Measurements from ENCODE around the gene CDKN1C.

CDKN1C gene

GRCh38 chr11:2857918-2858317 lies 27.7 kb downstream of the CDKN1C start:
- H3K4me1 ChIP-seq (ENCODE audit: insufficient read depth, poor library complexity, severe bottlenecking): no peaks in the 10 kb centered on the region
- ATAC-seq (ENCODE audit: low read depth) (no peak), DNase-seq (ENCODE audit: low spot score) (no peak)
- peaks cover 6% of the 10 kb centered on the region for H3K27me3 ChIP-seq (ENCODE audit: insufficient read depth, poor library complexity, severe bottlenecking)
- no peaks in the 10 kb centered on the region for H3K36me3 ChIP-seq (ENCODE audit: low read depth)
- H3K4me3 ChIP-seq (ENCODE audit: severe bottlenecking): no peak overlapping the region
- no peaks in the 10 kb centered on the region for H3K9me3 ChIP-seq (ENCODE audit: severe bottlenecking)
- no peak overlapping the region for H3K27ac ChIP-seq (ENCODE audit: poor library complexity, severe bottlenecking)
- TF ChIP-seq, protein P1, sequence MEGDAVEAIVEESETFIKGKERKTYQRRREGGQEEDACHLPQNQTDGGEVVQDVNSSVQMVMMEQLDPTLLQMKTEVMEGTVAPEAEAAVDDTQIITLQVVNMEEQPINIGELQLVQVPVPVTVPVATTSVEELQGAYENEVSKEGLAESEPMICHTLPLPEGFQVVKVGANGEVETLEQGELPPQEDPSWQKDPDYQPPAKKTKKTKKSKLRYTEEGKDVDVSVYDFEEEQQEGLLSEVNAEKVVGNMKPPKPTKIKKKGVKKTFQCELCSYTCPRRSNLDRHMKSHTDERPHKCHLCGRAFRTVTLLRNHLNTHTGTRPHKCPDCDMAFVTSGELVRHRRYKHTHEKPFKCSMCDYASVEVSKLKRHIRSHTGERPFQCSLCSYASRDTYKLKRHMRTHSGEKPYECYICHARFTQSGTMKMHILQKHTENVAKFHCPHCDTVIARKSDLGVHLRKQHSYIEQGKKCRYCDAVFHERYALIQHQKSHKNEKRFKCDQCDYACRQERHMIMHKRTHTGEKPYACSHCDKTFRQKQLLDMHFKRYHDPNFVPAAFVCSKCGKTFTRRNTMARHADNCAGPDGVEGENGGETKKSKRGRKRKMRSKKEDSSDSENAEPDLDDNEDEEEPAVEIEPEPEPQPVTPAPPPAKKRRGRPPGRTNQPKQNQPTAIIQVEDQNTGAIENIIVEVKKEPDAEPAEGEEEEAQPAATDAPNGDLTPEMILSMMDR (IDR thresholded peaks at IDR 0.05; ENCODE audit: poor library complexity, severe bottlenecking): no peak

GRCh38 chr11:2857276-2857675 lies 28.3 kb downstream of the CDKN1C start:
- Histone ChIP-seq H3K27me3 (ENCODE audit: insufficient read depth, poor library complexity, severe bottlenecking) (peaks cover 6% of the 10 kb centered on the region), H3K36me3 (ENCODE audit: low read depth) (no peaks in the 10 kb centered on the region), H3K4me1 (ENCODE audit: insufficient read depth, poor library complexity, severe bottlenecking) (no peaks in the 10 kb centered on the region), H3K4me3 (ENCODE audit: severe bottlenecking) (no peak overlapping the region), H3K27ac (ENCODE audit: poor library complexity, severe bottlenecking) (no peak overlapping the region), H3K9me3 (ENCODE audit: severe bottlenecking) (no peaks in the 10 kb centered on the region)
- ATAC-seq (ENCODE audit: low read depth) (no peak), DNase-seq (ENCODE audit: low spot score) (no peak)
- TF ChIP-seq, protein P1 (IDR thresholded peaks at IDR 0.05; ENCODE audit: poor library complexity, severe bottlenecking): no peak

DNA sequence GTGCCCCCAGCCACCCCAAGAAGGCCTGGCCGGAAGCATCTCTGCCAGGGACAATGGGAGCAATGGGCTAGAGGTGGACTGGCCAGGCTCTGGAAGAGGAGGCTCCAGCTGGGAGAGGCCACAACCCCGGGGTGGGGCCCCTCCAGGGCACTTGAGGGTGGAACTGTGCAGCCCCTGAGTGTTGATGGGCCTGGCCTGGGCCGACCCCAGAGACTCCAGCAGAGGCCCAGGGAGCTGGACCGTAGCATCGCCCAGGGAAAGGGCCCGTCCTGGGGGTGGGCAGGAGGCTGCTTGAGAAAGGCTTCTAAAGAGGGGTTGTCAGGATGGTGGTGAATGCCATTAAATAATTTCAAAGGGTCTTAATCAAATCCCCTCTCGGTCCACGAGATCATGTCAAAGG lies 30.4 kb downstream of the CDKN1C start:
- H3K4me3 ChIP-seq (ENCODE audit: severe bottlenecking): no peak overlapping the region
- no peak overlapping the region for H3K27ac ChIP-seq (ENCODE audit: poor library complexity, severe bottlenecking)
- no peaks in the 10 kb centered on the region for H3K27me3 ChIP-seq (ENCODE audit: insufficient read depth, poor library complexity, severe bottlenecking)
- H3K36me3 ChIP-seq (ENCODE audit: low read depth): no peaks in the 10 kb centered on the region
- no peaks in the 10 kb centered on the region for H3K4me1 ChIP-seq (ENCODE audit: insufficient read depth, poor library complexity, severe bottlenecking)
- H3K9me3 ChIP-seq (ENCODE audit: severe bottlenecking): no peaks in the 10 kb centered on the region
- DNase-seq (ENCODE audit: low spot score) (no peak), ATAC-seq (ENCODE audit: low read depth) (no peak)
- TF ChIP-seq, protein P1 (IDR thresholded peaks at IDR 0.05; ENCODE audit: poor library complexity, severe bottlenecking): no peak

DNA sequence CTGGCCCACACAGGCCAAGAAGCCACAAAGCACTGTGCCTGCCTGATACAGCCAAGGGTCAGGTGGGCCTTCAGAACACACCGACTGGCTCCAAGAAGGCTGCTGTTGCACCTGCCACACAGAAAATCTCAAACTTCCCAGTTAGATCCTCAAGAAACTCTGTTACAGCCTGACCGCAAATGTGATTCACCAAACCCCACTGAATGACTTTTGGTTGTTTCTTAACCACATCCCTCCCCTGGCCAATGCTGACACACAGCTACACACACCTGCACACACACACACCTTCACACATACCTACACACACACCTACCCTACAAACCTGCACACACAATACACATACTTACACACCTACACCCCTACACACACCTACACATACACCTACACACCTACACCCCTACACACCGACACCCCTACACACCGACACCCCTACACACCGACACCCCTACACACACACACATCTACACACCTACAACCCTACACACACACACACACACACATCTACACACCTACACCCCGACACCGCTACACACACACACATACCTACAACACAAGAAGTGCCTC lies 31.5 kb downstream of the CDKN1C start:
- Histone ChIP-seq H3K9me3 (ENCODE audit: severe bottlenecking) (no peaks in the 10 kb centered on the region), H3K4me3 (ENCODE audit: severe bottlenecking) (no peak overlapping the region), H3K4me1 (ENCODE audit: insufficient read depth, poor library complexity, severe bottlenecking) (no peaks in the 10 kb centered on the region), H3K27ac (ENCODE audit: poor library complexity, severe bottlenecking) (no peak overlapping the region), H3K36me3 (ENCODE audit: low read depth) (no peaks in the 10 kb centered on the region), H3K27me3 (ENCODE audit: insufficient read depth, poor library complexity, severe bottlenecking) (no peaks in the 10 kb centered on the region)
- ATAC-seq (ENCODE audit: low read depth): no peak
- DNase-seq (ENCODE audit: low spot score): no peak
- TF ChIP-seq, protein P1 (IDR thresholded peaks at IDR 0.05; ENCODE audit: poor library complexity, severe bottlenecking): no peak

DNA sequence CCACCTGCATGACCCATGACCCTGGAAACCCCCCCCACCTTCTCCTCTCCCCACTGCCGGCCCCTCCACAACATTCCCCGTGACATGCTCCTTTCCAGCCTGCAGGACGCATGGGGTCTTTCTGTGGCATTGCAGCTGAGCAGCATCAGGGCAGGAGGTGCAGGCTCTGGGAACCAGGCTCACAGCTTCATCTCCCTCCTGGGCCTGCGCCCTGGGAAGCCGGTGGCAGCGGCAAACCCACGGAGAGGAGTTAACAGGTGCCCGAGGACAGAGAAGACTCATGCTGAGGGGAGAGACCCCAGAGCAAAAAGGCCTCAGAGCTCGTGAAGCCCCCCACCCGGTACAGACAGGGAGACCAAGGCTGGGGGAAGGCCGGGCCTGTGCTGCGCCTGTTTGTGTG lies 32.2 kb downstream of the CDKN1C start:
- H3K27me3 ChIP-seq (ENCODE audit: insufficient read depth, poor library complexity, severe bottlenecking): no peaks in the 10 kb centered on the region
- no peak for DNase-seq (ENCODE audit: low spot score)
- TF ChIP-seq, protein P1 (IDR thresholded peaks at IDR 0.05; ENCODE audit: poor library complexity, severe bottlenecking): no peak
- H3K4me3 ChIP-seq (ENCODE audit: severe bottlenecking): no peak overlapping the region
- no peak overlapping the region for H3K27ac ChIP-seq (ENCODE audit: poor library complexity, severe bottlenecking)
- no peak for ATAC-seq (ENCODE audit: low read depth)
- no peaks in the 10 kb centered on the region for H3K4me1 ChIP-seq (ENCODE audit: insufficient read depth, poor library complexity, severe bottlenecking)
- H3K36me3 ChIP-seq (ENCODE audit: low read depth): no peaks in the 10 kb centered on the region
- H3K9me3 ChIP-seq (ENCODE audit: severe bottlenecking): no peaks in the 10 kb centered on the region
